ENCODE measurements around the gene KCNK10. TPM values are rescaled to one million over a fixed set of nuclear protein-coding genes. Genes with fewer than 3 reads are reported as not detected.

KCNK10 gene, protein sequence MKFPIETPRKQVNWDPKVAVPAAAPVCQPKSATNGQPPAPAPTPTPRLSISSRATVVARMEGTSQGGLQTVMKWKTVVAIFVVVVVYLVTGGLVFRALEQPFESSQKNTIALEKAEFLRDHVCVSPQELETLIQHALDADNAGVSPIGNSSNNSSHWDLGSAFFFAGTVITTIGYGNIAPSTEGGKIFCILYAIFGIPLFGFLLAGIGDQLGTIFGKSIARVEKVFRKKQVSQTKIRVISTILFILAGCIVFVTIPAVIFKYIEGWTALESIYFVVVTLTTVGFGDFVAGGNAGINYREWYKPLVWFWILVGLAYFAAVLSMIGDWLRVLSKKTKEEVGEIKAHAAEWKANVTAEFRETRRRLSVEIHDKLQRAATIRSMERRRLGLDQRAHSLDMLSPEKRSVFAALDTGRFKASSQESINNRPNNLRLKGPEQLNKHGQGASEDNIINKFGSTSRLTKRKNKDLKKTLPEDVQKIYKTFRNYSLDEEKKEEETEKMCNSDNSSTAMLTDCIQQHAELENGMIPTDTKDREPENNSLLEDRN
- polyA plus RNA-seq (2013): not detected

DNA sequence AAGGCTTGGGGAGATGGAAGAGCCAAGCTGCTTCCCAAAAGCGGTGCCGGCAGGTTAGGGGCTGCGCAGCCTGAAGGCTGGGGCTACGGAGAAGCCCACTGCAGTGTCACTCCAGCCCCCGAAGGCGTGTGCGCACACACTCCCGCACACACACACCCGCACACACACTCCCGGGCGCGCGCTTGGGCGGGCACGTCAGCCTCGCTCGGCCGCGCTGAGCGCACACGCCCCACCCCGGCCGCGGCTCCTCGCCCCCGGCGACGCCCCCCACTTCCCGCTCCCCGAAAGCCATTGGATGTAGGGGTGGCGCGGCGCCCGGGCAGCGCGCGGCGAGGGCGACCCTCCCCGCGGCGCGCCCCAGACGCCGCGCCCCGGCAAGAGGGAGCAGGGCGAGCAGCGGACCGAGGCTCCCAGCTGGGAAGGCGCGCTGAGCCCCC, at the start of gene KCNK10:
Gene KCNK10 (minus strand): TSS at position 184 of the 437 bp plus-strand sequence. CDS start 471 bp downstream, outside the sequence.
- H3K9me3 ChIP-seq (ENCODE audit: control extremely low read depth in 1 of 5, control insufficient read depth in 4 of 5, insufficient read depth in 2 of 5, low read depth in 1 of 5, low read length in 4 of 5): peaks cover 2 to 6% (median 2%) of the 10 kb centered on the region in 5 experiments
- ChIA-PET CTCF (interaction anchor here (1.1 kb wide), 1 partner anchor 133 kb away, joined by 3 read pairs; no protein-coding TSS in a partner anchor), POLR2A (no interaction called here)
- peaks cover 29 to 100% (median 61%) of the 10 kb centered on the region in 5 experiments for H3K27me3 ChIP-seq (replicated peaks in 2 of 5; ENCODE audit: control insufficient read depth in 4 of 5, insufficient read depth in 5 of 5, low read length in 4 of 5)
- H3K36me3 ChIP-seq (ENCODE audit: control insufficient read depth in 4 of 4, insufficient read depth in 4 of 4, low read length in 3 of 4): no peaks in the 10 kb centered on the region
- no peak within 1 kb of the TSS for H3K27ac ChIP-seq (ENCODE audit: insufficient read depth in 1 of 2, low read depth in 1 of 2, low read length in 2 of 2, poor library complexity in 1 of 2, severe bottlenecking in 2 of 2)
- 0% methylated on average over 20 of the region's 52 CpGs for WGBS (ENCODE audit: insufficient coverage)
- peak in 2 of 3 donors; percentile 31 to 45 for DNase-seq
- peak within 1 kb of the TSS; percentile 38 to 73 (median 59) for H3K4me3 ChIP-seq (ENCODE audit: control insufficient read depth in 1 of 7, extremely low read depth in 1 of 7, insufficient read depth in 4 of 7, low read depth in 2 of 7, low read length in 6 of 7)
- H3K4me1 ChIP-seq (ENCODE audit: control extremely low read depth in 1 of 4, control insufficient read depth in 4 of 4, insufficient read depth in 4 of 4, low read length in 3 of 4): peaks cover 0 to 26% (median 16%) of the 10 kb centered on the region in 4 experiments

DNA sequence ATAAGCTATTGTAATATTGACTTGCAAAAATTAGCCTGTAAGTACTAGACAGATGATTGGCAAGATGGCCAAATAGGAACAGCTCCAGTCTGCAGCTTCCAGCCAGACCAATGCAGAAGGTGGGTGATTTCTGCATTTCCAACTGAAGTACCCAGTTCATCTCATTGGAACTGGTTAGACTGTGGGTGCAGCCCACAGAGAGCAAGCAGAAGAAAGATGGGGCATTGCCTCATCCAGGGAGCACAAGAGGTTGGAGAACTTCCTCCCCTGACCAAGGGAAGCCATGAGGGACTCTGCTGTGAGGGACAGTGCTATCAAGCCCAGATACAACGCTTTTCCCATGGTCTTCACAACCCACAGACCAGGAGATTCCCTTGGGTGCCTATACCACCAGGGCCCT, 46.4 kb upstream of the KCNK10 start:
- WGBS (ENCODE audit: insufficient coverage): 86% methylated on average over 1 of the region's 1 CpG
- no peak for DNase-seq
- POLR2A ChIA-PET: no interaction called here

DNA sequence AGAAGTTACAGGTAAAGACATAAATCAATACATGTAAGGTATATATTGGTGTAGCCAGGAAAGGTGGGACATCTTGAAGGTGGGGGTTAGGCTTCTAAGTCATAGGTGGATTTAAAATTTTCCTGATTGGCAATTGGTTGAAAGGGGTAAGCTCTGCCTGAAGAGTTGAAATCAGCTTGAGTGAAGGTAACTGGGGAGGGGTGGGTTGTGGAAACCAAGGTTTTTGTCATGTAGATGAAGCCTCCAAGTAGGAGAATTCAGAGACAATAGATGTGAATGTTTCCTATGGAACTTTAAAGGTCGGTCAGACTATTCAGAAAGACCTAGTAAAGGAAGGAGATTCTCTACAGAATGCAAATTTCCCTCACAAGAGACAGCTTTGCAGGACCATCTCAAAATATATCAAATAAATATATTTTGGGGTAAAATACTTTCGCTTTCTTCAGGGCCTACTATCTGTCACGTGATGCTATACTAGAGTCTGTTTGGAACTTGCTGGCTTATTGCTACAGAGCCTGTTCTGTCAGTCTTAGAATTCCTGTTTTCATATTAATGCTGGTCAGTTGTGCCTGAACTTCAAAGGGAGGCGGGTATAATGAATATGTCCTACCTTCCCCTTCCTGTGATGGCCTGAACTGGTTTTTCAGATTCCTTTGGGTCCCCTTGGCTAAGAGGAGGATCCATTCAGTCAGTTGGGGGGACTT, 41.8 kb upstream of the KCNK10 start:
- Histone ChIP-seq H3K4me1 (ENCODE audit: control extremely low read depth in 1 of 4, control insufficient read depth in 4 of 4, insufficient read depth in 4 of 4, low read length in 3 of 4) (no peaks in the 10 kb centered on the region), H3K4me3 (ENCODE audit: control insufficient read depth in 1 of 7, extremely low read depth in 1 of 7, insufficient read depth in 4 of 7, low read depth in 2 of 7, low read length in 6 of 7) (no peak overlapping the region), H3K36me3 (ENCODE audit: control insufficient read depth in 4 of 4, insufficient read depth in 4 of 4, low read length in 3 of 4) (no peaks in the 10 kb centered on the region), H3K9me3 (ENCODE audit: control extremely low read depth in 1 of 5, control insufficient read depth in 4 of 5, insufficient read depth in 2 of 5, low read depth in 1 of 5, low read length in 4 of 5) (peaks cover 0 to 6% (median 2%) of the 10 kb centered on the region in 5 experiments), H3K27me3 (replicated peaks in 2 of 5; ENCODE audit: control insufficient read depth in 4 of 5, insufficient read depth in 5 of 5, low read length in 4 of 5) (no peaks in the 10 kb centered on the region), H3K27ac (ENCODE audit: insufficient read depth in 1 of 2, low read depth in 1 of 2, low read length in 2 of 2, poor library complexity in 1 of 2, severe bottlenecking in 2 of 2) (no peak overlapping the region)
- ChIA-PET CTCF (no interaction called here), POLR2A (no interaction called here)
- WGBS (ENCODE audit: insufficient coverage): 100% methylated on average over 2 of the region's 4 CpGs
- DNase-seq: no peak

More for the DNA sequence above, 46.4 kb upstream of the KCNK10 start:
- H3K27me3 ChIP-seq (replicated peaks in 2 of 5; ENCODE audit: control insufficient read depth in 4 of 5, insufficient read depth in 5 of 5, low read length in 4 of 5): no peaks in the 10 kb centered on the region
- no peak overlapping the region for H3K27ac ChIP-seq (ENCODE audit: insufficient read depth in 1 of 2, low read depth in 1 of 2, low read length in 2 of 2, poor library complexity in 1 of 2, severe bottlenecking in 2 of 2)
- no peaks in the 10 kb centered on the region for H3K4me1 ChIP-seq (ENCODE audit: control extremely low read depth in 1 of 4, control insufficient read depth in 4 of 4, insufficient read depth in 4 of 4, low read length in 3 of 4)
- peaks cover 0 to under 1% (median 0%) of the 10 kb centered on the region in 5 experiments for H3K9me3 ChIP-seq (ENCODE audit: control extremely low read depth in 1 of 5, control insufficient read depth in 4 of 5, insufficient read depth in 2 of 5, low read depth in 1 of 5, low read length in 4 of 5)
- no peak overlapping the region for H3K4me3 ChIP-seq (ENCODE audit: control insufficient read depth in 1 of 7, extremely low read depth in 1 of 7, insufficient read depth in 4 of 7, low read depth in 2 of 7, low read length in 6 of 7)
- H3K36me3 ChIP-seq (ENCODE audit: control insufficient read depth in 4 of 4, insufficient read depth in 4 of 4, low read length in 3 of 4): no peaks in the 10 kb centered on the region
- CTCF ChIA-PET: no interaction called here

DNA sequence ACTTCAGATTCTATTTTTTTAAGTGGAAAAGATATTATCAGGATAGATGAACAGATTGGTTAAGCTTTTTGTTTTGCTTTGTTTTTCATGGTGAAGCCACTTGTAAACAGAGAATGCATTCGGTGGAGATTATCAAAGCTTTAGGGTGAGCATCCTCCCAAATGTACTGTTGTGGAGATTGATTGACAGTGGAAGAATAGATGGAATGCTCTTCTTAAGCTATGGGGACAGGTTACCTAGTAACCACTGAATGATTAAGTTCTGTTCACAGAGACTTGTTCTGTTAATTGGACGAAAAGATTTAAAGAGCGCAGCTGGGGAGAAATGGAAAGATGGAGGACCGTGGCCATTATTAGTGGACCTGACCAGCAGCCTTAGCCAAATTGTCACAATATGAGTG, 40.6 kb upstream of the KCNK10 start:
- no peaks in the 10 kb centered on the region for H3K36me3 ChIP-seq (ENCODE audit: control insufficient read depth in 4 of 4, insufficient read depth in 4 of 4, low read length in 3 of 4)
- peaks cover 0 to 6% (median 2%) of the 10 kb centered on the region in 5 experiments for H3K9me3 ChIP-seq (ENCODE audit: control extremely low read depth in 1 of 5, control insufficient read depth in 4 of 5, insufficient read depth in 2 of 5, low read depth in 1 of 5, low read length in 4 of 5)
- WGBS (ENCODE audit: insufficient coverage): 72% methylated on average over 2 of the region's 4 CpGs
- H3K4me1 ChIP-seq (ENCODE audit: control extremely low read depth in 1 of 4, control insufficient read depth in 4 of 4, insufficient read depth in 4 of 4, low read length in 3 of 4): no peaks in the 10 kb centered on the region
- CTCF ChIA-PET: interaction anchor here (1.1 kb wide), 1 partner anchor 9 kb away, joined by 3 read pairs; no protein-coding TSS in a partner anchor
- DNase-seq: no peak
- H3K4me3 ChIP-seq (ENCODE audit: control insufficient read depth in 1 of 7, extremely low read depth in 1 of 7, insufficient read depth in 4 of 7, low read depth in 2 of 7, low read length in 6 of 7): no peak overlapping the region
- POLR2A ChIA-PET: no interaction called here
- H3K27ac ChIP-seq (ENCODE audit: insufficient read depth in 1 of 2, low read depth in 1 of 2, low read length in 2 of 2, poor library complexity in 1 of 2, severe bottlenecking in 2 of 2): no peak overlapping the region
- no peaks in the 10 kb centered on the region for H3K27me3 ChIP-seq (replicated peaks in 2 of 5; ENCODE audit: control insufficient read depth in 4 of 5, insufficient read depth in 5 of 5, low read length in 4 of 5)

DNA sequence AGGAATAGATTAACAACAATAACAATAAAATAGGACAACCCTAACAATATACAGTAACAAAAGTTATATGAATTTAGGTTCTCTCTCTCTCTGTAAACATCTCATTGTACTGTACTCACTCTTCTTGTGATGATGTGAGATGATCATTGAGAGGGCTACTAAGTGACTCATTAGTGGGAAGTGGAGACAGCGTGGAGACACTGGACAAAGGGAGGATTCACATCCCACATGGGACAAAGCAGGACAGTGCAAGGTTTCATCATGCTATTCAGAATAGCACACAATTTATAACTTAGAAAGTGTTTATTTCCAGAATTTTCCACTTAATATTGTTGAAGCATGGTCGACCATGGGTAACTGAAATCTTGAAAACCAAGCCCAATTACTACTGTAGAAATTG, 36.4 kb upstream of the KCNK10 start:
- H3K36me3 ChIP-seq (ENCODE audit: control insufficient read depth in 4 of 4, insufficient read depth in 4 of 4, low read length in 3 of 4): no peaks in the 10 kb centered on the region
- peaks cover 0 to 11% (median 4%) of the 10 kb centered on the region in 5 experiments for H3K9me3 ChIP-seq (ENCODE audit: control extremely low read depth in 1 of 5, control insufficient read depth in 4 of 5, insufficient read depth in 2 of 5, low read depth in 1 of 5, low read length in 4 of 5)
- no peak for DNase-seq
- WGBS (ENCODE audit: insufficient coverage): 100% methylated on average over 1 of the region's 2 CpGs
- H3K4me3 ChIP-seq (ENCODE audit: control insufficient read depth in 1 of 7, extremely low read depth in 1 of 7, insufficient read depth in 4 of 7, low read depth in 2 of 7, low read length in 6 of 7): no peak overlapping the region
- POLR2A ChIA-PET: no interaction called here
- no peaks in the 10 kb centered on the region for H3K4me1 ChIP-seq (ENCODE audit: control extremely low read depth in 1 of 4, control insufficient read depth in 4 of 4, insufficient read depth in 4 of 4, low read length in 3 of 4)
- no peaks in the 10 kb centered on the region for H3K27me3 ChIP-seq (replicated peaks in 2 of 5; ENCODE audit: control insufficient read depth in 4 of 5, insufficient read depth in 5 of 5, low read length in 4 of 5)
- no peak overlapping the region for H3K27ac ChIP-seq (ENCODE audit: insufficient read depth in 1 of 2, low read depth in 1 of 2, low read length in 2 of 2, poor library complexity in 1 of 2, severe bottlenecking in 2 of 2)
- CTCF ChIA-PET: no interaction called here

DNA sequence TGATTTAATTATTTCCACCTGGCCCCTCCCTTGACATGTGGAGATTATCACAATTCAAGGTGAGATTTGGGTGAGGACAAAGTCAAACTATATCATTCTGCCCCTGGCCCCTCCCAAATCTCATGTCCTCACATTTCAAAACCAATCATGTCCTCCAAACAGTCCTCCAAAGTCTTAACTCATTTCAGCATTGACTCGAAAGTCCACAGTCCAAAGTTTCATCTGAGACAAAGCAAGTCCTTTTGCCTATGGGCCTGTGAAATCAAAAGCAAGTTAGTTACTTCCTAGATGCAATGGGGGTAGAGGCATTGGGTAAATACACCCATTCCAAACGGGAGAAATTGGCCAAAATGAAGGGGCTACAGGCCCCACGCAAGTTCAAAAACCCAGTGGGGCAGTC, 31.3 kb upstream of the KCNK10 start:
- H3K4me1 ChIP-seq (ENCODE audit: control extremely low read depth in 1 of 4, control insufficient read depth in 4 of 4, insufficient read depth in 4 of 4, low read length in 3 of 4): no peaks in the 10 kb centered on the region
- POLR2A ChIA-PET: no interaction called here
- peaks cover 0 to 3% (median 0%) of the 10 kb centered on the region in 5 experiments for H3K27me3 ChIP-seq (replicated peaks in 2 of 5; ENCODE audit: control insufficient read depth in 4 of 5, insufficient read depth in 5 of 5, low read length in 4 of 5)
- peaks cover 0 to 4% (median 0%) of the 10 kb centered on the region in 5 experiments for H3K9me3 ChIP-seq (ENCODE audit: control extremely low read depth in 1 of 5, control insufficient read depth in 4 of 5, insufficient read depth in 2 of 5, low read depth in 1 of 5, low read length in 4 of 5)
- WGBS (ENCODE audit: insufficient coverage): no CpG with 5 or more reads among the region's 3 CpGs
- H3K27ac ChIP-seq (ENCODE audit: insufficient read depth in 1 of 2, low read depth in 1 of 2, low read length in 2 of 2, poor library complexity in 1 of 2, severe bottlenecking in 2 of 2): no peak overlapping the region
- H3K36me3 ChIP-seq (ENCODE audit: control insufficient read depth in 4 of 4, insufficient read depth in 4 of 4, low read length in 3 of 4): no peaks in the 10 kb centered on the region
- CTCF ChIA-PET: interaction anchor here (1.2 kb wide), 1 partner anchor 9 kb away, joined by 3 read pairs; no protein-coding TSS in a partner anchor
- no peak for DNase-seq
- no peak overlapping the region for H3K4me3 ChIP-seq (ENCODE audit: control insufficient read depth in 1 of 7, extremely low read depth in 1 of 7, insufficient read depth in 4 of 7, low read depth in 2 of 7, low read length in 6 of 7)

Measured in common myeloid progenitor, CD34-positive (primary cell).